ENCODE results near the gene NIPBL. TPM values are rescaled to one million over a fixed set of nuclear protein-coding genes. Genes with fewer than 3 reads are reported as not detected.

The NIPBL gene
- total and polyA plus RNA-seq, 2 of the 8 experiments (the other 6 are each of a cell fraction or from before 2014, with no cell fraction given) = 21.1 to 53.5 TPM

DNA sequence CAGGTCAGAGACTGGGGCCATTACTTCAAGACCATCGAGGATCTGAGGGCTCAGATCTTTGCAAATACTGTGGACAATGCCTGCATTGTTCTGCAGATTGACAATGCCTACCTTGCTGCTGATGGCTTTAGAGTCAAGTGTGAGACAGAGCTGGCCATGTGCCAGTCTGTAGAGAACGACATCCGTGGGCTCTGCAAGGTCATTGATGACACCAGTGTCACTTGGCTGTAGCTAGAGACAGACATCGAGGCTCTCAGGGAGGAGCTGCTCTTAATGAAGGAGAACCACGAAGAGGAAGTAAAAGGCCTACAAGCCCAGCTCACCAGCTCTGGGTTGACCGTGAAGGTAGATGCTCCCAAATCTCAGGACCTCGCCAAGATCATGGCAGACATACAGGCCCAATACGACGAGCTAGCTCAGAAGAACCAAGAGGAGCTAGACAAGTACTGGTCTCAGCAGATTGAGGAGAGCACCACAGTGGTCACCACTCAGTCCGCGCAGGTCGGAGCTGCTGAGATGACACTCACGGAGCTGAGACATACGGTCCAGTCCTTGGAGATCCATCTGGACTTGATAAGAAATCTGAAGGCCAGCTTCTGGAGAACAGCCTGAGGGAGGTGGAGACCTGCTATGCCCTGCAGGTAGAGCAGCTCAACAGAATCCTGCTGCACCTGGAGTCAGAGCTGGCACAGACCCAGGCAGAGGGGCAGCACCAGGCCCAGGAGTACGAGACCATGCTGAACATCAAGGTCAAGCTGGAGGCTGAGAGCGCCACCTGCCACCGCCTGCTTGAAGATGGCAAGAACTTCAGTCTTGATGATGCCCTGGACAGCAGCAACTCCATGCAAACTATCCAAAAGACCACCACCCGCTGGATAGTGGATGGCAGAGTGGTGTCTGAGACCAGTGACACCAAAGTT is 9.3 kb downstream of the NIPBL start:
- Histone ChIP-seq H3K56ac (replicated peaks; ENCODE audit: insufficient read length, low read depth, low read length) (no peak overlapping the region), H2BK15ac (ENCODE audit: low read length) (no peak overlapping the region), H3K23ac (ENCODE audit: insufficient read length) (no peak overlapping the region), H3K4me3 (ENCODE audit: extremely low read depth in 1 of 4, insufficient read depth in 2 of 4, low read depth in 3 of 4, low read length in 4 of 4) (no peak overlapping the region), H2AFZ (ENCODE audit: low read length) (no peak overlapping the region), H4K5ac (ENCODE audit: insufficient read length, low read depth, low read length) (no peak overlapping the region), H3K14ac (ENCODE audit: insufficient read length) (no peak overlapping the region), H2BK20ac (ENCODE audit: low read length) (no peak overlapping the region), H3K79me1 (ENCODE audit: low read depth, low read length) (peaks cover 8% of the 10 kb centered on the region), H3K4me1 (replicated peaks in 1 of 4; ENCODE audit: control insufficient read depth in 3 of 4, insufficient read depth in 4 of 4, low read length in 3 of 4) (no peaks in the 10 kb centered on the region; a peak in 2 of 7 replicates), H2BK120ac (replicated peaks; ENCODE audit: low read depth, low read length) (no peak overlapping the region), H2BK12ac (ENCODE audit: low read depth, low read length) (no peak overlapping the region), H3K18ac (ENCODE audit: extremely low read depth, low read length) (no peak overlapping the region), H3K4ac (replicated peaks; ENCODE audit: insufficient read length, low read depth, low read length) (no peak overlapping the region), H4K20me1 (replicated peaks in 1 of 2; ENCODE audit: control insufficient read depth in 1 of 2, insufficient read depth in 2 of 2, low read length in 2 of 2) (peaks cover 5 to 7% of the 10 kb centered on the region in 2 experiments), H3K9ac (replicated peaks in 1 of 4; ENCODE audit: extremely low read depth in 1 of 4, low read depth in 3 of 4, low read length in 3 of 4) (no peak overlapping the region), H3K27me3 (replicated peaks in 1 of 4; ENCODE audit: control insufficient read depth in 3 of 4, extremely low read depth in 1 of 4, insufficient read depth in 3 of 4, low read length in 3 of 4) (no peaks in the 10 kb centered on the region), H2AK5ac (ENCODE audit: low read depth, low read length) (no peak overlapping the region), H3K9me3 (ENCODE audit: insufficient read depth in 2 of 2, low read depth in 1 of 2, low read length in 1 of 2) (0 out of 4 replicates have a peak, but pooled peaks cover 0 to 2% of the 10 kb centered on the region in 2 experiments), H3K27ac (ENCODE audit: low read depth, low read length) (no peak overlapping the region), H3K23me2 (ENCODE audit: low read depth, low read length) (no peaks in the 10 kb centered on the region), H4K8ac (ENCODE audit: extremely low read depth, insufficient read depth, low read length) (no peak overlapping the region), H3K36me3 (ENCODE audit: control insufficient read depth in 2 of 4, insufficient read depth in 4 of 4, low read length in 3 of 4) (no peaks in the 10 kb centered on the region; a peak in 1 of 8 replicates), H3K79me2 (ENCODE audit: control insufficient read depth in 1 of 2, insufficient read depth in 2 of 2, low read length in 2 of 2) (peaks cover 14 to 100% of the 10 kb centered on the region in 2 experiments), H3K4me2 (ENCODE audit: insufficient read depth in 1 of 2, low read depth in 2 of 2, low read length in 2 of 2) (no peak overlapping the region), H4K91ac (replicated peaks; ENCODE audit: insufficient read length, low read length) (no peak overlapping the region), H2BK5ac (ENCODE audit: low read depth, low read length) (no peak overlapping the region)
- DNase-seq (ENCODE audit: low read depth in 1 of 2, low spot score in 2 of 2) (no peak), FAIRE-seq (no peak)
- TF ChIP-seq, protein P1, sequence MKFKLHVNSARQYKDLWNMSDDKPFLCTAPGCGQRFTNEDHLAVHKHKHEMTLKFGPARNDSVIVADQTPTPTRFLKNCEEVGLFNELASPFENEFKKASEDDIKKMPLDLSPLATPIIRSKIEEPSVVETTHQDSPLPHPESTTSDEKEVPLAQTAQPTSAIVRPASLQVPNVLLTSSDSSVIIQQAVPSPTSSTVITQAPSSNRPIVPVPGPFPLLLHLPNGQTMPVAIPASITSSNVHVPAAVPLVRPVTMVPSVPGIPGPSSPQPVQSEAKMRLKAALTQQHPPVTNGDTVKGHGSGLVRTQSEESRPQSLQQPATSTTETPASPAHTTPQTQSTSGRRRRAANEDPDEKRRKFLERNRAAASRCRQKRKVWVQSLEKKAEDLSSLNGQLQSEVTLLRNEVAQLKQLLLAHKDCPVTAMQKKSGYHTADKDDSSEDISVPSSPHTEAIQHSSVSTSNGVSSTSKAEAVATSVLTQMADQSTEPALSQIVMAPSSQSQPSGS (IDR thresholded peaks at IDR 0.05; ENCODE audit: low read length) = no peak
- TF ChIP-seq ZNF274 (IDR thresholded peaks at IDR 0.05; ENCODE audit: borderline replicate concordance, extremely low read depth, low read length) = no peak
- no peak for TF ChIP-seq GTF2F1 (IDR thresholded peaks at IDR 0.05; ENCODE audit: borderline replicate concordance, low read depth, low read length)
- TF ChIP-seq CEBPB (IDR thresholded peaks at IDR 0.05; ENCODE audit: low read depth, low read length) = no peak
- no peak for TF ChIP-seq YY1 (IDR thresholded peaks at IDR 0.05; ENCODE audit: low read depth, low read length)
- no peak for TF ChIP-seq CBX5 (IDR thresholded peaks at IDR 0.05; ENCODE audit: low read depth, low read length)
- no peak for TF ChIP-seq NANOG (IDR thresholded peaks at IDR 0.05; ENCODE audit: insufficient read depth, low read depth, low read length, poor library complexity, severe bottlenecking)
- no peak for TF ChIP-seq TBP (IDR thresholded peaks at IDR 0.05; ENCODE audit: low read depth, low read length)
- TF ChIP-seq MAFK (IDR thresholded peaks at IDR 0.05; ENCODE audit: low read depth, low read length) = no peak
- POLR2A ChIA-PET (ENCODE audit: partially characterized antibody) = interaction anchor here (1.4 kb wide), 1 partner anchor 8 kb away, joined by 3 read pairs; no protein-coding TSS in a partner anchor
- CTCF ChIA-PET (ENCODE audit: partially characterized antibody) = interaction anchor here (0.6 to 1.8 kb wide), 5 partner anchors 15 to 156 kb away, joined by 3 to 5 read pairs (median 3); no protein-coding TSS in a partner anchor
- 94% methylated on average over 18 of the region's 18 CpGs; no CpG with 5 or more reads in 1 of the 2 experiments for WGBS, 2 experiments (ENCODE audit: extremely low coverage in 1 of 2, insufficient coverage in 1 of 2, insufficient read length in 1 of 2, insufficient replicate concordance in 2 of 2, low coverage in 1 of 2, low lambda C conversion rate in 2 of 2, missing lambda C conversion rate in 1 of 2)

All from H1 (cell line).